Measurements from ENCODE around the gene NAGS.
"Not testable (repeated sequence)": the region's sequence is repeated elsewhere in the genome, so short reads cannot be mapped to it uniquely, and the experiment has no call there.

Gene NAGS

DNA sequence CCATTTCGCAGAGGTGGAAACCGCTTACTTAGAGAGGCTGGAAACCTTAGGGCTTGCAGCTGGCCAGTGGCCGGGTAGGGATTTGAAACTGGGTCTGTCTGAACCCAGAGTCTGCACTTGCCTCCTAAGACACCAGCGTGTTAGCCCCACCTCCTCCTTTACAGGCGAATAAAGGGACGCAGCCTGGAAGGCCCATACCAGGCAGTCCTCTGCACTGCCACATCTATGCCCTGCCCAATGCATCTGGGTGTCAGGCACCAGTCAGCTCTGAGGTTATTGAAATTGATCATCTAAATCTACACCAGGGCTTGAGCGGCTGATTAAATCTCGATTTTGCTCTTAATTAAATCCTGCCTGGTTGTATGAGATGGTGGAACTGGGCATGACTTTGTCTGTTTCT, 19.9 kb upstream of the NAGS start:
- no peak for DNase-seq (ENCODE audit: low read depth in 2 of 2)

DNA sequence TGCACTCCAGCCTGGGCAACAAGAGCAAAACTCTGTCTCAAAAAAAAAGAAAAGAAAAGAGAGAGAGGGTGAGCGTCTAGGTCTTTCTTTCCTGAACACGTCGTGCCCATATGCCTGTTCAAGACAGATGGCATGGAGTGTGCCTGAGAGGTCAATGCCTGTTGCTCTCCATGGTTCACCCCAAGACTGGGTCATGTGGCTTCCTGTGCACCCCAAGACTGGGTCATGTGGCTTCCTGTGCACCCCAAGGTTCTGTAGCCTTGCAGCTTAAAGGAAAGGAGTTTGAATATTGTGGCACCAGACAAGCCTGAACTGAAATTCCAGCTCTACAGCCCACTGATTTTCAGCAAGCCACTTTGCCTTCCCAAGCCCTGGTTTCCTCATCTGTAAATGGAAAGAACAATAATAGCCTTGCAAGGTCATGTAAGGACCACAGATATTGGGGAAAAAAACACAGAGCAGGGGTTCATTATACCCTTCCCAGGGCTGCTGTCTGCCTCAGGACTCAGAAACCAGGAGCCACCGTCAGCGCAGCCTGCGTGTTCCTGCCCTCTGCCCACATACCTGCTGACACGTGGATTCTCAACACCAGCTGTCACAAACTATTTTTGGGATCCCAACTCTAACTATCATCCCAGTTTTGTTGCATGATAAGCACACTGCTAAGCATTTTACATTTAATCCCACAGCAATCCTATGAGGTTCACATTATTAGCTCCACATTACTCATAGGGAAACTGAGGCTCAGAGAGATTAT, 18.0 kb upstream of the NAGS start:
- DNase-seq (ENCODE audit: low read depth in 2 of 2): no peak

DNA sequence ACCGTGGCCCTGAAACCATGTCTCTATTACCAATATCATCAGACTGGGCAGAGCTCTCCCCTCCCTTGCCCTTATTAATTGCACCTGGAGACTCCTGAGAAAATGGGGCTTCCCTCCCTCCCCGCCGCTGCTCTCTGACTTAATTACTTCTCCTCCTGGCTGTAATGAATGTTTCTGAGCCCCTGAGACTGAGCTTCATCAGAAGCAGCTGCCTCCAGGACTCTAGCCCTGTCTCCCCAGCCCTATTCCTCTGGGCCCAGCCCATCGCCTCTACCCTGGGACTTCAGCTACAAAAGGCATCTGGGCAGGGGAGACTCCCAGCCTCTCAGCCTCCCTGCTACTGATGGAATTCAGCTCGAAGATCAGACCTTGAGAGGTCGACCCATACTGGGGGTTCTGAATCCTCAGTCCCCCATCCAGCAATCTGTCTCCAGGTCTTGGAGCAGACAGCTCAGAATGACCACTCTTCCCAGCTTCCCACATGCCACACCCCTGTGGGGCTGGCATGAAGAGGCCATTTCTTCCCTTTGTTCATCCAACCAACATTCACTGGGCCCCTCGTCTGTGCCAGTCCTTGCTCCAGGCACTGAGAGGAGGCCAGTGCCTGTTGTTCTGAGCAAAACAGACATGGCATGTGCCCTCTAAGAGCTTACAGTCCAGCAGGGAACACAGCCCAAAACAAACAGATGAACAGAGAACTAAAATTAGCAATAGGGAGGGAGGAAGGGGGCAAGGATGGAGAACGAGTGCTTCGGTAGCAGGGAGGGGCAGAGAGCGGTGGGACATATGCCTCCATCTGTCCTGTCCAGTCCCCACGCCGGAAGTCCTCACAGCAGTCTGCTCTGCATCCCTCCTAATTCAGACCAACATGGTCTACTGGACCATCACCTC, 17.0 kb upstream of the NAGS start:
- DNase-seq (ENCODE audit: low read depth in 2 of 2): no peak

DNA sequence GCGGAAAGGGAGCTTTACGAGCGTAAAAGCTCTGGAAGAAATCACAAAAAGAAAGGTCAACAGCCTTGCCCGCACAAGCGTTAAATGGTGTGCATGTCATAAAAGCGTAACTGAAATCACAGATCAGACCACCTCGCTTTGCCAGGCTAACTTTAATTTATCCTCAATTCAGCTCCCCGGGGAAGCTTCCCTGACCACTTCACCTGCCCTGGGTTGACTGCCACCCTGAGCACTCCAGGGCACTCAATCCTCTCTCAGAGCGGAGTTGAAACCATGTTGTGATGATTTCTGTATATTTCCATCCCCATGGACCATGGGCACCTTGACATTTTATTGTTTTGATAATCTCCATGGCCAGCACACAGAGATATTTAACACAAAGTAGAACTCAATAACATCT, 16.1 kb upstream of the NAGS start:
- no peak for DNase-seq (ENCODE audit: low read depth in 2 of 2)

DNA sequence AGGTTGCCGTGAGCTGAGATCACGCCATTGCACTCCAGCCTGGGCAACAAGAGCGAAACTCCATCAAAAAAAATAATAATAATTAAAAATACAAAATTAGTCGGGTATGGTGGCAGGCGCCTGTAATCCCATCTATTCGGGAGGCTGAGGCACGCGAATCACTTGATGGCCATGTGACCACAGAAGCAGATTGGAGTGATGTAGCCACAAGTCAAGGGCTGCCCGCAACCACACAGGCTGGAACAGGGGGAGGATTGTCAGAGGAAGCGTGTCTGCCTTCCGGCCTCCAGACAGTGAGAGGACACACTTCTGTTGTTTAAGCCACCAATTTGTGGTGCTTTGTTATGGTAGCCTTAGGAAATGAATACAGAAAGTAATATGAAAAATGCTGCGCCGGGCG, 11.8 kb upstream of the NAGS start:
- DNase-seq (ENCODE audit: low read depth in 2 of 2): no peak

DNA sequence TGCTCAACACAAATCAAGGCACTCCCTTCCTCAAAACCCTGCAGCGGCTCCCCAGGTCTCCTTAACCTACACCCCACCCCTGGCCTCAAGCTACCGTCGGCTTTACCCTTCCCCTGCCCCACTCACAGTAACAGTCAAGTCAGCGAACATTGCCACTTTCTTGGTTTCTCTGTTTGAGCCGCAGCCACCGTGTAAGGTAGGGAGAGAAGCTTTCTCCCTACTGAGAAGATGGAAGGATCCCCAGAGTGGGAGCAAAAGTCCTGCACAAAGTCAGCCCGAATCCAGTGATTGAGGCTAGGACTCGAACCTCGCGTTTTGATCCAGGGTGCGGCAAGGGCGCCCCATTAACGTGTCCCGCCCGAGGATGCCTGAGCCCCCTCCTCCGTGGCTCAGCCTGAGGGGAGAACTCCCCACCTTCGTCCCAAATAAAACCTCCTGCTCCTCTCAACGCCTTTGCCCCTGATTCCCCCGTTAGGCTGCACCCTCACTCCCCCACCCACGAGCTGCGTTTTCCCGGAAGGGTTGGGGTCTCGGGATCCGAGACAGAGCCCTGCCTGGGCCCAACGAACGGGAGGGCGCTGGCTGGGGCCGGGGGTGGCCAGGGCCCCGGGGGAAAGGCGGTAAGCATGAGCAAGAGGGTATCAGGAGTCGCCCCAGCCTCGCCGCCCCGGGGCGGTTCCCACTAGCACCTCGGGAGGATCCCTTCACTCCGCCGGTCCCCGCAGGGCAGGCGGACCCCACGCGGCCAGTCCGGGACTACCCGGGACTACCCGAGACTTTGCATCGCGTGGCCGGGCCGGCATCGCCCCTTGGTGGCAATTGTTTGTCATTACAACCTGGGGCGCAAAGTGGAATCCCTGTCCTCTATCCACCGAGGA, 9.9 kb upstream of the NAGS start:
- DNase-seq (ENCODE audit: low read depth in 2 of 2): peak in 1 of 2 donors; percentile 46

DNA sequence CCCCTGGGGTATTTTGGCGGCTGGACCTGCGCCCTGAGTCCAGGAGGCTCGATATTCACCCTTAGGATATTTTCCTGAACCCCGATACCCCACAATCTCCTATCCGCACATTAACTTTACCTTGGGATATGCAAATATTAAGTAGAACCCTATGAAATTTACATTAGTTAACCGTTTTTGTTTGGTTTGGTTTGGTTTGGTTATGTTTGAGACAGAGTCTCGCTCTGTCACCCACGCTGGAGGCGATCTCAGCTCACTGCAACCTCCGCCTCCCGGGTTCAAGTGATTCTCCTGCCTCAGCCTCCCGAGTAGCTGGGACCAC, 9.3 kb upstream of the NAGS start:
- no peak for DNase-seq (ENCODE audit: low read depth in 2 of 2)

DNA sequence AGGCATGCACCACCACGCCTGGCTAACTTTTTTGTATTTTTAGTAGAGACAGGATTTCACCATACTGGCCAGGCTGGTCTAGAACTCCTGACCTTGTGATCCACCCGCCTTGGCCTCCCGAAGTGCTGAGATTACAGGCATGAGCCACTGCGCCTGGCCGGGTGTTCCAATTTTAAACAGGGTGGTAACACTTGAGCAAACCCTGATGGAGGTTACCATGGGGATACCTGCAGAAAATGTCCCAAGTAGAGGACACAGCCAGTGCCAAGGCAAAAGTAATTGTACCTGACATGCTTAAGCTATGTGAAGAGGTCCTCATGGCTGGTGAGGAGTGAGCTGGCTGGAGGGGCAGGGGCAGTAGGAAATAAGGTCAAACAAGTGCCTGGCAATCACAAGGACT, 7.2 kb upstream of the NAGS start:
- not testable (repeated sequence) for DNase-seq (ENCODE audit: low read depth in 2 of 2)

DNA sequence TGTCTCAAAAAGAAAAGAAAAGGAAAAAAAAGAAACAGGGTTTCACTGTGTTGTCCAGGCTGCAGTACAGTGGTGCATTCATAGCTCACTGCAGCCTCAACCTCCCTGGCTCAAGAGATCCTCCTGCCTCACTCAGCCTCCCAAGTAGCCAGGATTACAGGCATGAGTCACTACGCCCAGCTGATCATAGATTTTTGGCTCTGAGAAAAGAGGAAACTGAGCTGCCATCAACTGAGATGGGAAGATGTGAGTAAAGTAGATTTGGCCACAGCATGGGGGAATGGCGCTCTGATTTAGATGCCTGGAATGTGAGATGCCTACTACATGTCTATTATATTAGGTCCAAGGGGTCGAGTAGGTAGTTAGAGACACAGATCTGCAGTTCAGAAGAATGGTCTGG, 5.9 kb upstream of the NAGS start:
- DNase-seq (ENCODE audit: low read depth in 2 of 2): no peak

GRCh38 chr17:43999024-43999423, 5.4 kb upstream of the NAGS start:
- no peak for DNase-seq (ENCODE audit: low read depth in 2 of 2)

DNA sequence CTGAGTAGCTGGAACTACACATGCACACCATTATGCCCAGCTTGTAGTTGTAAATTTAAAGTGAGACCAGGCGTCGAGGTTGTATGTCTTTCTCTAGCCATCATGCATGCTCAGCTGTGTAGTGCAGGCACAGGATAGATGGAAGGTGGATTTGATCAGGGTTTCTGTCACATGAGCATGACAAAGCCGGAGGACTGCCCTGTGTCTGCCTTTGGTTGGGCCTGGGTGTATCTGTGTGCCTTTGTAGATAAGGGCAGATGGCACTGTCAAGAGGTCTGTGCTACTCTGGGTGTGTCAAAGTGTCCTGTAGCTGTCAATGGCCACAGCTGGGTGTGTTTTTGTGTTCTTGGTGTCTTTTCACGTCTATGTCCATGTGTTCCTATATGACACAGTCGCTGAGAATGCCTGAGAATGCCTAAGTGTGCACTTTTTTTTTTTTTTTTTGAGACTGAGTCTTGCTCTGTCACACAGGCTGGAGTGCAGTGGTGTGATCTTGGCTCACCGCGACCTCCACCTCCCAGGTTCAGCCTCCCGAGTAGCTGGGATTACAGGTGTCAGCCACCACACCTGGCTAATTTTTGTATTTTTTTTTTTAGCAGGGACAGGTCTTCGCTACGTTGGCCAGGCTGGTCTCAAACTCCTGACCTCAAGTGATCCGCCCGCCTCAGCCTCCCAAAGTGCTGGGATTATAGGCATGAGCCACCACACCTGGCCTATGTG, 4.1 kb upstream of the NAGS start:
- no peak for DNase-seq (ENCODE audit: low read depth in 2 of 2)

DNA sequence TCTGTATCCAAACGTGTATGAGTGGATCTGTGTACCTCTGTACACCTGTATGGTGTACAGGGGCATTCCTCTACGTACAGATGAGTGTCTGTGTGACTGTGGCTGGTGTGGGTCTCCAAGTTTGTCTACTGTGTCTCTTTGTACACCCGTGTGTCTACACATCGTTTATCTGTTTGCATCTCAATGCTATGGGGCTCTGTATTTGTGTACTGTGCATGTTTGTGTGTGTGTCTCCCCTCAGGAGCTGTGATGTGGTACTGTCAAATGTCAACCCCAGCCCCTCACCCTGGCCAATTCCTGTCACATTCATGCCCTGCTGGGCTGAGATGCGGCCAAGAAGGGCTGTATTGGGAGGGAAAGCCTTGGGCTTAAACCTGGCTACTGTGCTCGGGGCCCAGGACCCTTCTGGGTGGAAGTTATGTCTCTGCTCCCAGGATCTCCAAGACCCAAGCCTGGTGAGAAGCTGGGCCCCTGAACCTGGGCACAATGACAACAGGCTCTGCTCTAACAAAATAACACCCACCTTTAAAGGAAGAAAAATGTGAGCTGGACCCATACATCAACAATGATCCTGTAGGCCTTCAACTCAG, 3.5 kb upstream of the NAGS start:
- DNase-seq (ENCODE audit: low read depth in 2 of 2): no peak

- no peak for DNase-seq (ENCODE audit: low read depth in 2 of 2)
Observed at GRCh38 chr17:44001461-44001920, 2.9 kb upstream of the NAGS start.

GRCh38 chr17:44002141-44002848, 2.1 kb upstream of the NAGS start:
- no peak for DNase-seq (ENCODE audit: low read depth in 2 of 2)

- DNase-seq (ENCODE audit: low read depth in 2 of 2): no peak
Observed at GRCh38 chr17:44004761-44005526, 522 bp downstream of the NAGS start.

GRCh38 chr17:44005527-44006271, 1.3 kb downstream of the NAGS start:
- DNase-seq (ENCODE audit: low read depth in 2 of 2): no peak

- DNase-seq (ENCODE audit: low read depth in 2 of 2): no peak
Observed at GRCh38 chr17:44006272-44006597, 1.8 kb downstream of the NAGS start.

DNA sequence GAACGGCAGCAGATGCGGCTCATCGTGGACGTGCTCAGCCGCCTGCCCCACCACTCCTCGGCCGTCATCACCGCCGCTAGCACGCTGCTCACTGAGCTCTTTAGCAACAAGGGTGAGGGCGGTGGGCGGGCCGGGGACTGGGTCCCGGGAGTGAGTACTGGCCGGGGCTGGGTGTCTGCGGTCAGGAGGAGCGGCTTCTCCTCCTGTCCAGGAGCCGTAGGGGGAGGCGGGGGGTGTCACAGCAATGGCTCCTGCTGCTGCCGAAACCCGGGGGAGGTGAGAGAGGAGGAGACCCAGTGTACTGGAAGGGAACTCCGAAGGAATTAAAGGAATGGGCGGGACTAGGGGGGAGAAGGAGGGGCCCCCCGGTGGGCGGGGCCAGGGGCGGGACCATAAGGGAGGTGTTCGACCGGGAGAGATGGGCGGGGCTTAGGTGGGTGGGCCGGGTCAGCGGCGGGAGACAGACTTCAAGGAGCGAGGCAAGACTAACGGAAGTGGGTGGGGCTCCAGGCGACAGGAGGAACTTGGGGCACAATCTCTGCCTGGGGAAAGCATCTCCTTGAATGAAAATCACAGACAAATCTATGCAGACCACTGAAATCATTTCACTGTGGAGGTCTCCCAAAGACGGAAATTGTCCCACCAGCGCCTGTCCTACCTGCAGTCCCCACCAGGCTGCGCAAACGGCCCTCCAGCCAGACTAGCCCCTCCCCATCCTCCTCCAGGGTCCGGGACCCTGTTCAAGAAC, 2.4 kb downstream of the NAGS start:
- DNase-seq (ENCODE audit: low read depth in 2 of 2): peak; percentile 98
